ENCODE measurements around the gene CHRDL2.

GRCh38 chr11:74749127-74749964 is 18.1 kb upstream of the CHRDL2 start:
- TF ChIP-seq EZH2 (IDR thresholded peaks at IDR 0.05; ENCODE audit: borderline replicate concordance, insufficient read depth, low read depth, low read length, poor library complexity, severe bottlenecking) = no peak
- no peak for TF ChIP-seq CTCF (IDR thresholded peaks at IDR 0.05)
